GM23338 (cell line): ENCODE measurements around the gene ANTKMT. TPM values are rescaled to one million over a fixed set of nuclear protein-coding genes. Genes with fewer than 3 reads are reported as not detected.

Experiments used
- ATAC-seq: fragments of 200-7000 bp; cut with Tn5 transposase; 3 replicates; pipeline ENCODE4 v1.9.1; 2020
- DNase-seq: peaks from one replicate; pipeline ENCODE4 v3.0.0-alpha.2; 2015; ENCODE audit warnings: low spot score
- H2AFZ ChIP-seq: fragments of 200-600 bp; sonication (generic); 2 replicates; pipeline ENCODE4 v1.8.0; 2016; ENCODE audit warnings: antibody characterized with exemption, mild to moderate bottlenecking, moderate library complexity
- H3F3A ChIP-seq: fragments of 200-600 bp; sonication (generic); replicated peaks from 2 replicates; pipeline ENCODE4 v1.8.0; 2017; ENCODE audit warnings: antibody characterized with exemption, mixed run types, low read depth
- H3K27ac ChIP-seq: fragments of 200-600 bp; sonication (generic); 2 replicates; pipeline ENCODE4 v1.6.1; 2016; ENCODE audit warnings: low read depth
- H3K27me3 ChIP-seq: fragments of 200-600 bp; sonication (generic); 2 replicates; pipeline ENCODE4 v1.8.0; 2016; ENCODE audit warnings: mild to moderate bottlenecking, mixed run types, moderate library complexity; ENCODE audit not compliant: insufficient read depth
- H3K36me3 ChIP-seq: fragments of 200-600 bp; sonication (generic); 2 replicates; pipeline ENCODE4 v1.8.0; 2016; ENCODE audit warnings: mild to moderate bottlenecking; ENCODE audit not compliant: insufficient read depth
- H3K4me1 ChIP-seq: fragments of 200-600 bp; sonication (generic); 2 replicates; pipeline ENCODE4 v1.8.0; 2016; ENCODE audit warnings: mild to moderate bottlenecking, moderate library complexity; ENCODE audit not compliant: insufficient read depth
- H3K4me2 ChIP-seq: fragments of 200-600 bp; sonication (generic); 2 replicates; pipeline ENCODE4 v1.7.1; 2017; ENCODE audit warnings: mixed run types
- H3K4me3 ChIP-seq: fragments of 200-600 bp; sonication (generic); 2 replicates; pipeline ENCODE4 v1.6.1; 2016; ENCODE audit warnings: mixed run types
- H3K79me2 ChIP-seq: fragments of 200-600 bp; sonication (generic); replicated peaks from 2 replicates; pipeline ENCODE4 v1.8.0; 2017; ENCODE audit warnings: mild to moderate bottlenecking; ENCODE audit not compliant: insufficient read depth
- H3K9me2 ChIP-seq: fragments of 200-600 bp; sonication (generic); 2 replicates; pipeline ENCODE4 v1.8.0; 2017; ENCODE audit not compliant: insufficient read depth
- H4K20me1 ChIP-seq: fragments of 200-600 bp; sonication (generic); replicated peaks from 2 replicates; pipeline ENCODE4 v1.8.0; 2017; ENCODE audit warnings: mild to moderate bottlenecking; ENCODE audit not compliant: insufficient read depth
- H3K27ac Mint-ChIP-seq: 2 replicates; pipeline ENCODE4 v1.8.0; 2020; ENCODE audit warnings: inconsistent platforms, mild to moderate bottlenecking, moderate library complexity, mixed read lengths
- H3K27me3 Mint-ChIP-seq: 3 replicates; pipeline ENCODE4 v1.8.0; 2022; ENCODE audit warnings: low read depth, mild to moderate bottlenecking, moderate library complexity, mixed read lengths, inconsistent platforms; ENCODE audit not compliant: insufficient read depth, poor library complexity
- H3K36me3 Mint-ChIP-seq: 3 replicates; pipeline ENCODE4 v1.8.0; 2021; ENCODE audit warnings: low read depth, mild to moderate bottlenecking, inconsistent platforms, moderate library complexity, mixed read lengths
- H3K4me1 Mint-ChIP-seq: 3 replicates; pipeline ENCODE4 v1.8.0; 2020; ENCODE audit warnings: mild to moderate bottlenecking, inconsistent platforms, mixed read lengths
- H3K4me3 Mint-ChIP-seq: 3 replicates; pipeline ENCODE4 v1.8.0; 2021; ENCODE audit warnings: moderate library complexity, mild to moderate bottlenecking, inconsistent platforms, mixed read lengths
- H3K9me3 Mint-ChIP-seq: 3 replicates; pipeline ENCODE4 v1.8.0; 2020; ENCODE audit warnings: moderate library complexity, mild to moderate bottlenecking, inconsistent platforms, mixed read lengths
- CREB1 ChIP-seq: fragments of 250-450 bp; sonication (Bioruptor Pico); IDR thresholded peaks from 2 replicates; pipeline ENCODE4 v1.5.0; 2020; ENCODE audit warnings: low read depth, mild to moderate bottlenecking, moderate library complexity
- ETS1 ChIP-seq: IDR thresholded peaks from 2 replicates; pipeline ENCODE4 v1.6.1; 2016; ENCODE audit warnings: antibody characterized with exemption
- EZH2 ChIP-seq: fragments of 200-600 bp; sonication (generic); IDR thresholded peaks from one replicate; pipeline ENCODE4 v1.8.0; 2017; ENCODE audit warnings: antibody characterized with exemption, mild to moderate bottlenecking, low read depth; ENCODE audit not compliant: unreplicated experiment
- EZH2phosphoT487 ChIP-seq: fragments of 200-600 bp; sonication (generic); IDR thresholded peaks from one replicate; pipeline ENCODE4 v1.8.1; 2018; ENCODE audit warnings: antibody characterized with exemption; ENCODE audit not compliant: unreplicated experiment
- JUNB ChIP-seq: IDR thresholded peaks from one replicate; pipeline ENCODE4 v1.6.1; 2016; ENCODE audit warnings: antibody characterized with exemption; ENCODE audit not compliant: unreplicated experiment
- NANOG ChIP-seq: IDR thresholded peaks from 2 replicates; pipeline ENCODE4 v1.6.1; 2016; ENCODE audit warnings: antibody characterized with exemption, borderline replicate concordance
- POLR2AphosphoS5 ChIP-seq: IDR thresholded peaks from 2 replicates; pipeline ENCODE4 v1.6.1; 2016; ENCODE audit warnings: antibody characterized with exemption, low read depth
- STAT1 ChIP-seq: IDR thresholded peaks from one replicate; pipeline ENCODE4 v1.6.1; 2016; ENCODE audit warnings: antibody characterized with exemption; ENCODE audit not compliant: unreplicated experiment
- ZNF114 ChIP-seq: fragments of 250-450 bp; sonication (Bioruptor Pico); IDR thresholded peaks from 2 replicates; pipeline ENCODE4 v1.5.0; 2020; ENCODE audit warnings: mild to moderate bottlenecking, moderate library complexity
- ZNF331 ChIP-seq: fragments of 250-450 bp; sonication (Bioruptor Pico); IDR thresholded peaks from 2 replicates; pipeline ENCODE4 v1.5.0; 2020; ENCODE audit warnings: low read depth, mild to moderate bottlenecking, moderate library complexity
- ZNF462 ChIP-seq: fragments of 250-450 bp; sonication (Bioruptor Pico); IDR thresholded peaks from 2 replicates; pipeline ENCODE4 v1.5.0; 2020; ENCODE audit warnings: mild to moderate bottlenecking, moderate library complexity
- polyA plus RNA-seq: library from polyadenylated mRNA; unstranded; fragments of >200 nt; fragmentation: Nextera tagmentation; extraction: Ambion mirVana; gene quantifications from 2 replicates; pipeline ENCODE4 v1.2.1, GENCODE V29; 2016
- total RNA-seq: library from RNA; depleted of rRNA; stranded (reverse); fragments of >200 nt; shearing (Covaris generic); gene quantifications from 2 replicates; pipeline ENCODE4 v1.2.3, GENCODE V29; 2014
- TF ChIP-seq, protein P1 (sequence below): IDR thresholded peaks from one replicate; pipeline ENCODE4 v1.6.1; 2018; ENCODE audit warnings: antibody characterized with exemption; ENCODE audit not compliant: unreplicated experiment
- TF ChIP-seq, protein P2 (sequence below), 2 experiments: fragments of 200-600 bp in 1 of 2; sonication (generic) in 1 of 2; conservative IDR thresholded peaks; 2 replicates each; pipeline versions ENCODE4 v1.5.1 to v1.6.1; 2016 to 2017; ENCODE audit warnings: antibody characterized with exemption in 2 of 2, low read depth in 2 of 2, mild to moderate bottlenecking in 2 of 2, moderate library complexity in 1 of 2

The ANTKMT gene
- total and polyA plus RNA-seq, 2 experiments from 2014 or later: 23.8 to 37.2 TPM

GRCh38 chr16:747978-748746, 27.2 kb downstream of the ANTKMT start:
- Mint-ChIP-seq H3K4me1 (peaks cover 21% of the 10 kb centered on the region), H3K4me3 (no peak overlapping the region), H3K9me3 (no peaks in the 10 kb centered on the region; the same call in 2 of the 3 replicates), H3K27me3 (peaks cover 18% of the 10 kb centered on the region), H3K27ac (no peak overlapping the region), H3K36me3 (no peaks in the 10 kb centered on the region)
- Histone ChIP-seq H3K4me1 (peaks cover 5% of the 10 kb centered on the region), H3K79me2 (no peaks in the 10 kb centered on the region), H3K27me3 (no peaks in the 10 kb centered on the region), H3K9me2 (no peaks in the 10 kb centered on the region), H3K4me3 (no peak overlapping the region), H3K4me2 (no peak overlapping the region), H2AFZ (no peak overlapping the region), H3F3A (0 out of 2 replicates have a peak, but pooled peaks cover 5% of the 10 kb centered on the region), H4K20me1 (no peaks in the 10 kb centered on the region), H3K27ac (no peak overlapping the region), H3K36me3 (no peaks in the 10 kb centered on the region)
- TF ChIP-seq, protein P1, sequence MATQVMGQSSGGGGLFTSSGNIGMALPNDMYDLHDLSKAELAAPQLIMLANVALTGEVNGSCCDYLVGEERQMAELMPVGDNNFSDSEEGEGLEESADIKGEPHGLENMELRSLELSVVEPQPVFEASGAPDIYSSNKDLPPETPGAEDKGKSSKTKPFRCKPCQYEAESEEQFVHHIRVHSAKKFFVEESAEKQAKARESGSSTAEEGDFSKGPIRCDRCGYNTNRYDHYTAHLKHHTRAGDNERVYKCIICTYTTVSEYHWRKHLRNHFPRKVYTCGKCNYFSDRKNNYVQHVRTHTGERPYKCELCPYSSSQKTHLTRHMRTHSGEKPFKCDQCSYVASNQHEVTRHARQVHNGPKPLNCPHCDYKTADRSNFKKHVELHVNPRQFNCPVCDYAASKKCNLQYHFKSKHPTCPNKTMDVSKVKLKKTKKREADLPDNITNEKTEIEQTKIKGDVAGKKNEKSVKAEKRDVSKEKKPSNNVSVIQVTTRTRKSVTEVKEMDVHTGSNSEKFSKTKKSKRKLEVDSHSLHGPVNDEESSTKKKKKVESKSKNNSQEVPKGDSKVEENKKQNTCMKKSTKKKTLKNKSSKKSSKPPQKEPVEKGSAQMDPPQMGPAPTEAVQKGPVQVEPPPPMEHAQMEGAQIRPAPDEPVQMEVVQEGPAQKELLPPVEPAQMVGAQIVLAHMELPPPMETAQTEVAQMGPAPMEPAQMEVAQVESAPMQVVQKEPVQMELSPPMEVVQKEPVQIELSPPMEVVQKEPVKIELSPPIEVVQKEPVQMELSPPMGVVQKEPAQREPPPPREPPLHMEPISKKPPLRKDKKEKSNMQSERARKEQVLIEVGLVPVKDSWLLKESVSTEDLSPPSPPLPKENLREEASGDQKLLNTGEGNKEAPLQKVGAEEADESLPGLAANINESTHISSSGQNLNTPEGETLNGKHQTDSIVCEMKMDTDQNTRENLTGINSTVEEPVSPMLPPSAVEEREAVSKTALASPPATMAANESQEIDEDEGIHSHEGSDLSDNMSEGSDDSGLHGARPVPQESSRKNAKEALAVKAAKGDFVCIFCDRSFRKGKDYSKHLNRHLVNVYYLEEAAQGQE: no peak
- no peak for TF ChIP-seq NANOG
- no peak for TF ChIP-seq ZNF114 (CRISPR knock-in tag)
- TF ChIP-seq EZH2phosphoT487: no peak
- no peak for TF ChIP-seq ETS1
- TF ChIP-seq CREB1 (CRISPR knock-in tag): no peak
- TF ChIP-seq ZNF462 (CRISPR knock-in tag): no peak
- no peak for TF ChIP-seq STAT1
- TF ChIP-seq JUNB: no peak
- TF ChIP-seq, protein P2, sequence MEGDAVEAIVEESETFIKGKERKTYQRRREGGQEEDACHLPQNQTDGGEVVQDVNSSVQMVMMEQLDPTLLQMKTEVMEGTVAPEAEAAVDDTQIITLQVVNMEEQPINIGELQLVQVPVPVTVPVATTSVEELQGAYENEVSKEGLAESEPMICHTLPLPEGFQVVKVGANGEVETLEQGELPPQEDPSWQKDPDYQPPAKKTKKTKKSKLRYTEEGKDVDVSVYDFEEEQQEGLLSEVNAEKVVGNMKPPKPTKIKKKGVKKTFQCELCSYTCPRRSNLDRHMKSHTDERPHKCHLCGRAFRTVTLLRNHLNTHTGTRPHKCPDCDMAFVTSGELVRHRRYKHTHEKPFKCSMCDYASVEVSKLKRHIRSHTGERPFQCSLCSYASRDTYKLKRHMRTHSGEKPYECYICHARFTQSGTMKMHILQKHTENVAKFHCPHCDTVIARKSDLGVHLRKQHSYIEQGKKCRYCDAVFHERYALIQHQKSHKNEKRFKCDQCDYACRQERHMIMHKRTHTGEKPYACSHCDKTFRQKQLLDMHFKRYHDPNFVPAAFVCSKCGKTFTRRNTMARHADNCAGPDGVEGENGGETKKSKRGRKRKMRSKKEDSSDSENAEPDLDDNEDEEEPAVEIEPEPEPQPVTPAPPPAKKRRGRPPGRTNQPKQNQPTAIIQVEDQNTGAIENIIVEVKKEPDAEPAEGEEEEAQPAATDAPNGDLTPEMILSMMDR (conservative IDR thresholded peaks at IDR 0.05; ENCODE audit: low read depth in 2 of 2): no peak
- no peak for TF ChIP-seq ZNF331
- TF ChIP-seq EZH2: no peak
- TF ChIP-seq POLR2AphosphoS5: no peak
- ATAC-seq: no peak
- DNase-seq: no peak
